Endothelial cell of umbilical vein (primary cell): ENCODE results near the gene NAV3. TPM values are rescaled to one million over a fixed set of nuclear protein-coding genes. Genes with fewer than 3 reads are reported as not detected.

ENCODE experiments used
- BruUV-seq: library from RNA; stranded (reverse); fragments of 400-500 nt; replicated peaks from 2 replicates; lab custom pipeline; 2021; lab: Mats Ljungman, UMichigan
- CTCF ChIA-PET: fragments of 300-600, 350-600 bp; sonication (Branson Sonifier 250); formaldehyde crosslinking; loops from one replicate; lab custom pipeline; 2021; ENCODE audit warnings: antibody characterized with exemption, inconsistent platforms; lab: Charles Lee
- POLR2A ChIA-PET: fragments of 300-600, 350-600 bp; sonication (Branson Sonifier 250); formaldehyde crosslinking; loops from one replicate; lab custom pipeline; 2021; ENCODE audit warnings: antibody characterized with exemption, inconsistent platforms; lab: Charles Lee
- DNase-seq: peaks from one replicate; pipeline ENCODE4 v3.0.0-alpha.2; 2011; ENCODE audit warnings: low read depth, low spot score
- FAIRE-seq: peaks from 2 replicates; lab custom pipeline; 2011; peaks lifted over from hg19 to GRCh38; lab: Jason Lieb, UNC
- H2AFZ ChIP-seq: 2 replicates; pipeline ENCODE4 v1.6.0; 2012; ENCODE audit warnings: low read depth, low read length, control low read depth, inconsistent platforms
- H3K27ac ChIP-seq: 2 replicates; pipeline ENCODE4 v1.5.1; 2011; ENCODE audit warnings: low read depth, mild to moderate bottlenecking, control low read depth, low read length, moderate library complexity; ENCODE audit not compliant: insufficient read depth
- H3K27me3 ChIP-seq, 2 experiments: 2 replicates each; pipeline versions ENCODE4 v1.6.0 to v1.6.1; 2011; ENCODE audit warnings: low read length in 2 of 2, mixed read lengths in 1 of 2; ENCODE audit not compliant: control insufficient read depth in 2 of 2, insufficient read depth in 2 of 2
- H3K36me3 ChIP-seq, 2 experiments: 2 replicates in 1 of 2; 3 replicates in 1 of 2; pipeline ENCODE4 v1.5.1; 2011; ENCODE audit warnings: low read length in 2 of 2, mild to moderate bottlenecking in 1 of 2, moderate library complexity in 1 of 2; ENCODE audit not compliant: control insufficient read depth in 2 of 2, insufficient read depth in 2 of 2; ENCODE audit errors: extremely low read depth in 1 of 2
- H3K4me1 ChIP-seq: 3 replicates; pipeline ENCODE4 v1.5.1; 2011; ENCODE audit warnings: mild to moderate bottlenecking, low read length; ENCODE audit not compliant: control insufficient read depth, insufficient read depth; ENCODE audit errors: extremely low read depth
- H3K4me2 ChIP-seq: 2 replicates; pipeline ENCODE4 v1.6.1; 2011; ENCODE audit warnings: low read length, control low read depth, mixed read lengths; ENCODE audit not compliant: insufficient read depth
- H3K4me3 ChIP-seq, 3 experiments: fragments of 200-600 bp in 1 of 3; sonication (generic), shearing (Covaris generic) in 1 of 3; replicated peaks in 1 of 3; 2 replicates each; pipeline ENCODE4 v1.5.1; 2011 to 2016; ENCODE audit warnings: control low read depth in 3 of 3, low read length in 3 of 3, mild to moderate bottlenecking in 2 of 3, inconsistent platforms in 1 of 3, low read depth in 1 of 3, moderate library complexity in 1 of 3; ENCODE audit not compliant: insufficient read depth in 1 of 3
- H3K79me2 ChIP-seq: 2 replicates; pipeline ENCODE4 v1.6.0; 2012; ENCODE audit warnings: low read length, inconsistent platforms; ENCODE audit not compliant: control insufficient read depth, insufficient read depth
- H3K9ac ChIP-seq: replicated peaks from 2 replicates; pipeline ENCODE3; 2011; ENCODE audit warnings: low read length, control low read depth; ENCODE audit not compliant: insufficient read depth; ENCODE audit errors: extremely low read depth
- H3K9me1 ChIP-seq: replicated peaks from 3 replicates; pipeline ENCODE4 v1.6.0; 2011; ENCODE audit warnings: mild to moderate bottlenecking, low read length; ENCODE audit not compliant: control insufficient read depth, insufficient read depth; ENCODE audit errors: extremely low read depth
- H3K9me3 ChIP-seq: replicated peaks from 2 replicates; pipeline ENCODE4 v1.5.1; 2012; ENCODE audit warnings: low read length, inconsistent platforms; ENCODE audit not compliant: control insufficient read depth, insufficient read depth
- H4K20me1 ChIP-seq: replicated peaks from 2 replicates; pipeline ENCODE3; 2011; ENCODE audit warnings: mild to moderate bottlenecking, low read length; ENCODE audit not compliant: control insufficient read depth, insufficient read depth; ENCODE audit errors: extremely low read depth
- CTCF ChIP-seq, 2 donors: IDR thresholded peaks; 1 replicate in 1 of 2; 2 replicates in 1 of 2; pipeline ENCODE4 v1.5.1; 2011; ENCODE audit warnings: low read length in 2 of 2, mild to moderate bottlenecking in 2 of 2, moderate library complexity in 2 of 2, control low read depth in 1 of 2, inconsistent platforms in 1 of 2, low read depth in 1 of 2; ENCODE audit not compliant: insufficient read depth in 1 of 2; ENCODE audit errors: extremely low read depth in 1 of 2
- EZH2 ChIP-seq: IDR thresholded peaks from 2 replicates; pipeline ENCODE4 v1.6.1; 2012; ENCODE audit warnings: borderline replicate concordance, low read depth, mild to moderate bottlenecking, moderate library complexity, low read length, inconsistent platforms; ENCODE audit not compliant: severe bottlenecking
- FOS ChIP-seq: IDR thresholded peaks from 2 replicates; pipeline ENCODE4 v1.6.1; 2011; ENCODE audit warnings: mild to moderate bottlenecking, low read length, moderate library complexity, borderline replicate concordance; ENCODE audit not compliant: insufficient read depth
- GATA2 ChIP-seq: IDR thresholded peaks from 2 replicates; pipeline ENCODE4 v1.7.0; 2011; ENCODE audit warnings: low read depth, mild to moderate bottlenecking, moderate library complexity, mixed read lengths, low read length; ENCODE audit not compliant: insufficient read length, insufficient read depth
- JUN ChIP-seq: IDR thresholded peaks from 2 replicates; pipeline ENCODE4 v1.6.1; 2011; ENCODE audit warnings: borderline replicate concordance, low read depth; ENCODE audit not compliant: insufficient read length, insufficient read depth
- MYC ChIP-seq: IDR thresholded peaks from one replicate; pipeline ENCODE4 v1.6.1; 2011; ENCODE audit warnings: mild to moderate bottlenecking, low read depth, low read length
- dilution Hi-C: fragments of 300-500 bp; cut with MboI; formaldehyde crosslinking; loops from one replicate; pipeline ENCODE4 v1.15.0; 2019; ENCODE audit warnings: low sequenced_read_pairs; ENCODE audit not compliant: extremely low pct_ligation_motif_present
- intact Hi-C: fragments of 100-400 bp; cut with micrococcal nuclease; formaldehyde crosslinking; loops from one replicate; pipeline ENCODE4 v1.10.0; 2022
- polyA plus RNA-seq, 4 experiments: library from polyadenylated mRNA; depleted of rRNA in 3 of 4; stranded (reverse) in 3 of 4; unstranded in 1 of 4; fragments of >200 nt; gene quantifications; 2 replicates each; pipeline versions ENCODE4 v1.2.1 to v1.2.3, GENCODE V29; 2011 to 2012; ENCODE audit warnings: missing spikeins in 1 of 4
- total RNA-seq: library from RNA; stranded (reverse); gene quantifications from 2 replicates; pipeline ENCODE4 v1.2.3, GENCODE V29; 2021

Gene NAV3
- total and polyA plus RNA-seq, 2 donors (not counting 3 experiments of a cell fraction or from before 2014, with no cell fraction given), result 6.7 to 40.1 TPM

GRCh38 chr12:78038541-78038940 is 207.8 kb downstream of the NAV3 start:
- dilution Hi-C loops (no loop called here), intact Hi-C loops (no loop called here)
- Histone ChIP-seq H3K9me1 (no peaks in the 10 kb centered on the region), H3K4me2 (no peak overlapping the region), H2AFZ (no peak overlapping the region), H3K4me3 (no peak overlapping the region), H3K4me1 (no peaks in the 10 kb centered on the region), H3K27me3 (no peaks in the 10 kb centered on the region), H3K36me3 (peaks cover 0 to 2% of the 10 kb centered on the region in 2 experiments), H3K9me3 (no peaks in the 10 kb centered on the region), H4K20me1 (no peaks in the 10 kb centered on the region), H3K27ac (no peak overlapping the region), H3K9ac (no peak overlapping the region), H3K79me2 (peaks cover 33% of the 10 kb centered on the region)
- BruUV-seq, result no TSS peak
- no peak for TF ChIP-seq JUN
- TF ChIP-seq EZH2, result no peak
- TF ChIP-seq CTCF (IDR thresholded peaks at IDR 0.05; ENCODE audit: extremely low read depth in 1 of 2, insufficient read depth in 1 of 2, low read depth in 1 of 2, low read length in 2 of 2), result no peak
- TF ChIP-seq GATA2, result no peak
- no peak for TF ChIP-seq MYC
- no peak for TF ChIP-seq FOS
- DNase-seq, result no peak
- no peak for FAIRE-seq
- ChIA-PET POLR2A (no interaction called here), CTCF (interaction anchor here (1.0 kb wide), 2 partner anchors 21 to 25 kb away, joined by 4 to 5 read pairs; no protein-coding TSS in a partner anchor)
